Body of pancreas (tissue), 4 donors: ENCODE results near the gene STIM2.

Experiments used
- POLR2A ChIP-seq, 3 donors: fragments of 450-650 bp; IDR thresholded peaks; one replicate each; pipeline ENCODE4 v1.6.1; 2016; ENCODE audit warnings: antibody characterized with exemption in 3 of 3, mild to moderate bottlenecking in 2 of 3
- TF ChIP-seq, protein P1 (sequence below), 7 experiments: fragments of 450-650 bp in 4 of 7; fragments of 200-600 bp in 3 of 7; sonication (generic) in 3 of 7; IDR thresholded peaks; one replicate each; pipeline ENCODE4 v1.5.1; 2016 to 2019; ENCODE audit warnings: antibody characterized with exemption in 7 of 7

DNA sequence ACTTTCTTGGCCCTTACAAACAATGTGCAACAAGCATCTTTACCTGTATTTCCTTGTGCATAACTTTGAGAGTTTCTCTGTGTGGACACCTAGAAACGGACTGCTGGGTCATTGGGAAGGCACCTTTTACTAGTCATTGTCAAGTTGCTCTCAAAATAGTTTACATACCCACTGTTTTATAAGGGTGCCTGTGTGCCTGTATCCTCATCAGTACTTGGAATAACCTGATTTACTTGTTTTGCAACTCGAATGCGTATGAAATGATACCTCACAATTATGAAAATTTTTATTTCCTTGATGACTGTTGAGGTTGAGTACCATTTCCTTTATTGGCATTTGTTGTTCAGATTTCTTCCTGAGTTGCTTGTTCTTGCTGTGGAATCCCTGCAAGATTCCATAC, 150.8 kb downstream of the STIM2 start:
- TF ChIP-seq POLR2A (IDR thresholded peaks at IDR 0.05), result no peak
- TF ChIP-seq, protein P1, sequence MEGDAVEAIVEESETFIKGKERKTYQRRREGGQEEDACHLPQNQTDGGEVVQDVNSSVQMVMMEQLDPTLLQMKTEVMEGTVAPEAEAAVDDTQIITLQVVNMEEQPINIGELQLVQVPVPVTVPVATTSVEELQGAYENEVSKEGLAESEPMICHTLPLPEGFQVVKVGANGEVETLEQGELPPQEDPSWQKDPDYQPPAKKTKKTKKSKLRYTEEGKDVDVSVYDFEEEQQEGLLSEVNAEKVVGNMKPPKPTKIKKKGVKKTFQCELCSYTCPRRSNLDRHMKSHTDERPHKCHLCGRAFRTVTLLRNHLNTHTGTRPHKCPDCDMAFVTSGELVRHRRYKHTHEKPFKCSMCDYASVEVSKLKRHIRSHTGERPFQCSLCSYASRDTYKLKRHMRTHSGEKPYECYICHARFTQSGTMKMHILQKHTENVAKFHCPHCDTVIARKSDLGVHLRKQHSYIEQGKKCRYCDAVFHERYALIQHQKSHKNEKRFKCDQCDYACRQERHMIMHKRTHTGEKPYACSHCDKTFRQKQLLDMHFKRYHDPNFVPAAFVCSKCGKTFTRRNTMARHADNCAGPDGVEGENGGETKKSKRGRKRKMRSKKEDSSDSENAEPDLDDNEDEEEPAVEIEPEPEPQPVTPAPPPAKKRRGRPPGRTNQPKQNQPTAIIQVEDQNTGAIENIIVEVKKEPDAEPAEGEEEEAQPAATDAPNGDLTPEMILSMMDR (IDR thresholded peaks at IDR 0.05), result no peak
